Measurements from ENCODE around the gene CCDC39.
"Not testable (repeated sequence)": the region's sequence is repeated elsewhere in the genome, so short reads cannot be mapped to it uniquely, and the experiment has no call there.

CCDC39 gene

GRCh38 chr3:180619723-180620122 is 59.6 kb downstream of the CCDC39 start:
- no peak for DNase-seq

GRCh38 chr3:180618563-180618962 is 60.7 kb downstream of the CCDC39 start:
- DNase-seq: not testable (repeated sequence)

DNA sequence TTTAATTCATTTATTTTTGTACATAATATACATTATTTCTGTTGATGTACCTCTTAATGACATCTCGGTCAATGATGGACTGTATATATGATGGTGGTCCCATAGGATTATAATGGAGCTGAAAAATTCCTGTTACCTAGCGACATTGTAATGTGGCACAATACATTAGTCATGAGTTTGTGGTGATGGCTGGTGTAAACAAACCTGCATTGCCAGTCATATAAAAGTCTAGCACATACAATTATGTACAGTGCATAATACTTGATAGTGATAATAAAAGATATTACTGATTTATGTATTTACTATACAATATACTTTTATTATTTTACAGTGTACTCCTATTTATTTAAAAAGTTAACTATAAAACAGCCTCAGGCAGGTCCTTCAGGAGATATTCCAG is 62.2 kb downstream of the CCDC39 start:
- DNase-seq: no peak

- no peak for DNase-seq
These were observed 63.3 kb downstream of the CCDC39 start for GRCh38 chr3:180615954-180616353.

GRCh38 chr3:180612364-180612763 is 66.9 kb downstream of the CCDC39 start:
- DNase-seq: no peak

DNA sequence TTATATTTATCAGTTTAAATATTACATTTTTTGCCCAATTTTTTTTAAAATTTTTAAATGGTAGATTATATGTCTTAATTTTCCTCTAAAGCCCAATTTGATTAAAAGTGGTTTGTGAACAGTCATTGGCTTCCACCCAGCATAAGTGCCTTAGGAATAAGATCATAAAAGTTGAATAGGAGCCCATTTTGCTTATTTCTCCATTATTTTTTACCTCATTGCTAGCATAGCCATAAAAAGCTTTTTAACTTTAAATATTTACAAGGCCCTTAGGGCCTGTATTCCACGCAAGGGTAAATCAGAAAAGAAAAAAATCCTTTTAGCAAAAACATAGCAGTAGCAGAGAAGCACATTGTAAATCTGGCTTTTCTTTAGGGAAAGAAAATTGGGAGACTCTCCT is 68.3 kb downstream of the CCDC39 start:
- no peak for DNase-seq

GRCh38 chr3:180601688-180602666 is 77.3 kb downstream of the CCDC39 start, which contains the start of gene TTC14:
Gene TTC14 (plus strand): TSS chr3:180602163. CDS start chr3:180602262, 99 bp downstream.
- DNase-seq: peak; percentile 81

- DNase-seq: no peak
These were observed 78.8 kb downstream of the CCDC39 start for GRCh38 chr3:180600473-180600872.

DNA sequence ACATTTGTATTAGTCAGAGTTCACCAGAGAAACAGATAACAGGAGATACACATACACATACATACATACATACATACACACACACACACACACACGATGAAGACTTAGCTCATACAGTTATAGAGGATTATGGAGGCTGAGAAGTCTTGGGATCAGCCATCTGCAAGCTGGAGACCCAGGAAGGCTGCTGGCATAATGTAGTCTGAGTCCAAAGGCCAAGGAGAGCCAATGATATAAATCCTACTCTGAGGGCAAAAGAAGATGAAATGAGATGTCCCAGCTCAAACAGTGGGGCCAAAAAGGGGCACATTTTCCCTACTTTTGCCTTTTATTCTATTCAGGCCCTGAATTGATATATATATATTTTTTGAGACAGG is 83.7 kb downstream of the CCDC39 start:
- no peak for DNase-seq

DNA sequence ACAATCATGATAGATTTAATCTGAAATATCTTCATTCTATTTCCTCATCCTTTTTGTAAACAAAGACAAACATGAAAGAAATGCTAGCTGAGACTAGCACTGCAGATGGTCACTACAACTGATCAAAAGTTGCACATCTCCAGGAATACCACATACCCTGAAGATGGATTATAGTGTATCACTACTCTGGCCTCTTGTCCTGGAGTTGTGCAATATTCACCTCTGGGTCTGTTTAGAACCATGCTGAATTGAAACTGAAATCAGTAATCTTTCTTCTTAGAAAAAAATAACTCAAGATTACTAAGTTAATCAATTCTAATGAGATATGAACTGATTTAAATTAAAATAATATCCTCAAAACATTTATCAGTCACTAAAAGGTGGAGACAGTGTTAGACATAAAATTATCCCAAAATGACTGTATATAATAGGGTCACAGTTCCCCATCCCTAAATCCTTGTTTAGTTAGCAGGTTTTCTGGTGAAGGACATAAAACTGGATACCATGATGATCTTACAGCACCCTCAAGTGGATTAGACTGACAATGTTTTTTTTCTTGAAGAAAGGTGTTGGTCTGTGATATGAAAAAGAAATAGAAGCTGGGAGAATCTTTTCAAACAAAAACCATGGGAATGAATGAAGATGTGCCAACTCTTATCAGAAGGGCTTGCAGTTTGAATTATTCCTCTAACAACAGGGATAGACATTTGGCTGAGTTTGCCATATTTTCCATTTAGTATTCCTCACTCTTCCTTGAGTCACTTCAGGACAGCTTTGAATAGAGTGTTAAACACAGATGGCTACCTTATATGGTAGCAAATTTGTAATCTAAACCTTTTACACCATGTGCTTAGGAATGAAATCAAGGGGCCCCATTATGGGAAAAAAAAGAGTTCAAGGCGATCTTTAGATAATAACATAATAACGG is 84.4 kb downstream of the CCDC39 start:
- no peak for DNase-seq

DNA sequence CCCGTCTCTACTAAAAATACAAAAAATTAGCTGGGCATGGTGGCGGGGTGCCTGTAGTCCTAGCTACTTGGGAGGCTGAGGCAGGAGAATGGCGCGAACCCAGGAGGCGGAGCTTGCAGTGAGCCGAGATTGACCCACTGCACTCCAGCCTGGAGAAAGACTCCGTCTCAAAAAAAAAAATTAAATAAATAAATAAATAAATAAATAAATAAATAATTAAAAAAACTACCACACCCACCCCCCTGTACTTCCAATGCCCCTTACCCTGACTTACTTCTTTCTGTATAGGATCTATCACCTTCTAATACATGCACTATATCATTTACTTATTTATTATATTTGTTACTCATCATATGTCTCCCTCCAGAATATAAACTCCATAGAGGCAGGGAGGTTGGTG is 85.7 kb downstream of the CCDC39 start:
- DNase-seq: not testable (repeated sequence)

- no peak for DNase-seq
These were observed 88.9 kb downstream of the CCDC39 start for GRCh38 chr3:180590396-180590795.

DNA sequence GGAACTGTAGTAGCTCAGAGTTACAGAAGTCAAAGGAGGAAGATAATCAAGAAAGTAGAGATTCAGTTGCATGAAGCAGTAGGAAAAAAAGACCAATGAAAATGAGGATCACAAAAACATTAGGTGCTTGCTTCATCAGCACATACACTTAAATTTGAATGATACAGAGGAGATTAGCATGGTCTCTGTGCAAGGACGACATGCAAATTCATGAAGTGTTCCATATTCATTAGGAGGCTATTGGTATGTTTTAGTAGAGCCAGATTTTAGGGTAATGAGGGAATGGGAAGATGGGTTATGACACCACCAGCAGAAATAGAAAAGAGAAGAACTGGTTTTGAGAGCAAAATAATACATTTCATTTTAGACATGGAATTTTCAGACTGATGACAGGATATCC is 98.4 kb downstream of the CCDC39 start:
- DNase-seq: no peak

- DNase-seq: no peak
These were observed 103.7 kb downstream of the CCDC39 start for GRCh38 chr3:180575571-180575970.

GRCh38 chr3:180571831-180572598 is 107.3 kb downstream of the CCDC39 start:
- DNase-seq: no peak

GRCh38 chr3:180570238-180570637 is 109.1 kb downstream of the CCDC39 start:
- DNase-seq: no peak

GRCh38 chr3:180564676-180565075 is 114.6 kb downstream of the CCDC39 start:
- no peak for DNase-seq
